ENCODE results near the gene TBX1.

TBX1 gene

GRCh38 chr22:19733755-19734154 is 26.8 kb upstream of the TBX1 start:
- Histone ChIP-seq H3K4me1 (ENCODE audit: insufficient read depth, low read length) (peaks cover 4% of the 10 kb centered on the region), H3K27me3 (ENCODE audit: control insufficient read depth in 1 of 2, insufficient read depth in 2 of 2, low read length in 2 of 2) (peaks cover 0 to 20% of the 10 kb centered on the region in 2 donors), H3K36me3 (ENCODE audit: insufficient read depth, low read length) (no peaks in the 10 kb centered on the region)

GRCh38 chr22:19734163-19734562 is 26.4 kb upstream of the TBX1 start:
- Histone ChIP-seq H3K4me1 (ENCODE audit: insufficient read depth, low read length) (peaks cover 4% of the 10 kb centered on the region), H3K27me3 (ENCODE audit: control insufficient read depth in 1 of 2, insufficient read depth in 2 of 2, low read length in 2 of 2) (peaks cover 0 to 20% of the 10 kb centered on the region in 2 donors), H3K4me3 (ENCODE audit: low read depth in 1 of 2, low read length in 2 of 2) (no peak overlapping the region), H3K36me3 (ENCODE audit: insufficient read depth, low read length) (no peaks in the 10 kb centered on the region), H3K27ac (ENCODE audit: low read depth, low read length) (no peak overlapping the region), H3K9me3 (ENCODE audit: low read length) (no peaks in the 10 kb centered on the region), H3K9ac (ENCODE audit: low read length) (no peak overlapping the region)

More at GRCh38 chr22:19733755-19734154, 26.8 kb upstream of the TBX1 start:
- H3K9me3 ChIP-seq (ENCODE audit: low read length): no peaks in the 10 kb centered on the region
- no peak overlapping the region for H3K9ac ChIP-seq (ENCODE audit: low read length)
- H3K27ac ChIP-seq (ENCODE audit: low read depth, low read length): no peak overlapping the region
- no peak overlapping the region for H3K4me3 ChIP-seq (ENCODE audit: low read depth in 1 of 2, low read length in 2 of 2)

GRCh38 chr22:19734837-19735382 is 25.7 kb upstream of the TBX1 start:
- Histone ChIP-seq H3K9ac (ENCODE audit: low read length) (no peak overlapping the region), H3K9me3 (ENCODE audit: low read length) (no peaks in the 10 kb centered on the region), H3K4me1 (ENCODE audit: insufficient read depth, low read length) (peaks cover 4% of the 10 kb centered on the region), H3K27ac (ENCODE audit: low read depth, low read length) (no peak overlapping the region), H3K27me3 (ENCODE audit: control insufficient read depth in 1 of 2, insufficient read depth in 2 of 2, low read length in 2 of 2) (peaks cover 0 to 20% of the 10 kb centered on the region in 2 donors), H3K36me3 (ENCODE audit: insufficient read depth, low read length) (no peaks in the 10 kb centered on the region), H3K4me3 (ENCODE audit: low read depth in 1 of 2, low read length in 2 of 2) (no peak overlapping the region)

GRCh38 chr22:19735665-19736510 is 24.7 kb upstream of the TBX1 start:
- H3K27me3 ChIP-seq (ENCODE audit: control insufficient read depth in 1 of 2, insufficient read depth in 2 of 2, low read length in 2 of 2): peaks cover 0 to 16% of the 10 kb centered on the region in 2 donors
- no peak overlapping the region for H3K27ac ChIP-seq (ENCODE audit: low read depth, low read length)
- no peaks in the 10 kb centered on the region for H3K36me3 ChIP-seq (ENCODE audit: insufficient read depth, low read length)
- H3K4me3 ChIP-seq (ENCODE audit: low read depth in 1 of 2, low read length in 2 of 2): no peak overlapping the region
- no peaks in the 10 kb centered on the region for H3K4me1 ChIP-seq (ENCODE audit: insufficient read depth, low read length)
- H3K9me3 ChIP-seq (ENCODE audit: low read length): no peaks in the 10 kb centered on the region
- no peak overlapping the region for H3K9ac ChIP-seq (ENCODE audit: low read length)

- H3K4me1 ChIP-seq (ENCODE audit: insufficient read depth, low read length): no peaks in the 10 kb centered on the region
- H3K4me3 ChIP-seq (ENCODE audit: low read depth in 1 of 2, low read length in 2 of 2): no peak overlapping the region
- peaks cover 0 to 10% of the 10 kb centered on the region in 2 donors for H3K27me3 ChIP-seq (ENCODE audit: control insufficient read depth in 1 of 2, insufficient read depth in 2 of 2, low read length in 2 of 2)
- H3K9ac ChIP-seq (ENCODE audit: low read length): no peak overlapping the region
- H3K9me3 ChIP-seq (ENCODE audit: low read length): no peaks in the 10 kb centered on the region
- no peaks in the 10 kb centered on the region for H3K36me3 ChIP-seq (ENCODE audit: insufficient read depth, low read length)
- no peak overlapping the region for H3K27ac ChIP-seq (ENCODE audit: low read depth, low read length)
These were observed 22.5 kb upstream of the TBX1 start for GRCh38 chr22:19737846-19738663.

GRCh38 chr22:19738664-19739447 is 21.7 kb upstream of the TBX1 start:
- peaks cover 0 to 10% of the 10 kb centered on the region in 2 donors for H3K27me3 ChIP-seq (ENCODE audit: control insufficient read depth in 1 of 2, insufficient read depth in 2 of 2, low read length in 2 of 2)
- H3K4me1 ChIP-seq (ENCODE audit: insufficient read depth, low read length): no peaks in the 10 kb centered on the region
- H3K4me3 ChIP-seq (ENCODE audit: low read depth in 1 of 2, low read length in 2 of 2): no peak overlapping the region
- no peak overlapping the region for H3K9ac ChIP-seq (ENCODE audit: low read length)
- H3K27ac ChIP-seq (ENCODE audit: low read depth, low read length): no peak overlapping the region
- no peaks in the 10 kb centered on the region for H3K9me3 ChIP-seq (ENCODE audit: low read length)
- no peaks in the 10 kb centered on the region for H3K36me3 ChIP-seq (ENCODE audit: insufficient read depth, low read length)

- H3K27me3 ChIP-seq (ENCODE audit: control insufficient read depth in 1 of 2, insufficient read depth in 2 of 2, low read length in 2 of 2): peaks cover 0 to 10% of the 10 kb centered on the region in 2 donors
- H3K4me3 ChIP-seq (ENCODE audit: low read depth in 1 of 2, low read length in 2 of 2): no peak overlapping the region
- no peaks in the 10 kb centered on the region for H3K9me3 ChIP-seq (ENCODE audit: low read length)
- H3K9ac ChIP-seq (ENCODE audit: low read length): no peak overlapping the region
- H3K36me3 ChIP-seq (ENCODE audit: insufficient read depth, low read length): no peaks in the 10 kb centered on the region
- H3K27ac ChIP-seq (ENCODE audit: low read depth, low read length): no peak overlapping the region
- no peaks in the 10 kb centered on the region for H3K4me1 ChIP-seq (ENCODE audit: insufficient read depth, low read length)
These were observed 21.1 kb upstream of the TBX1 start for GRCh38 chr22:19739448-19739895.

GRCh38 chr22:19739911-19740449 is 20.6 kb upstream of the TBX1 start:
- Histone ChIP-seq H3K4me3 (ENCODE audit: low read depth in 1 of 2, low read length in 2 of 2) (no peak overlapping the region), H3K9ac (ENCODE audit: low read length) (no peak overlapping the region), H3K4me1 (ENCODE audit: insufficient read depth, low read length) (no peaks in the 10 kb centered on the region), H3K27ac (ENCODE audit: low read depth, low read length) (no peak overlapping the region), H3K36me3 (ENCODE audit: insufficient read depth, low read length) (no peaks in the 10 kb centered on the region), H3K27me3 (ENCODE audit: control insufficient read depth in 1 of 2, insufficient read depth in 2 of 2, low read length in 2 of 2) (peaks cover 0 to 10% of the 10 kb centered on the region in 2 donors), H3K9me3 (ENCODE audit: low read length) (no peaks in the 10 kb centered on the region)

GRCh38 chr22:19740586-19740985 is 20.0 kb upstream of the TBX1 start:
- Histone ChIP-seq H3K36me3 (ENCODE audit: insufficient read depth, low read length) (no peaks in the 10 kb centered on the region), H3K27me3 (ENCODE audit: control insufficient read depth in 1 of 2, insufficient read depth in 2 of 2, low read length in 2 of 2) (peaks cover 0 to 10% of the 10 kb centered on the region in 2 donors), H3K4me1 (ENCODE audit: insufficient read depth, low read length) (no peaks in the 10 kb centered on the region), H3K9me3 (ENCODE audit: low read length) (no peaks in the 10 kb centered on the region), H3K4me3 (ENCODE audit: low read depth in 1 of 2, low read length in 2 of 2) (no peak overlapping the region), H3K27ac (ENCODE audit: low read depth, low read length) (no peak overlapping the region), H3K9ac (ENCODE audit: low read length) (no peak overlapping the region)

GRCh38 chr22:19741053-19741452 is 19.5 kb upstream of the TBX1 start:
- Histone ChIP-seq H3K4me3 (ENCODE audit: low read depth in 1 of 2, low read length in 2 of 2) (no peak overlapping the region), H3K27ac (ENCODE audit: low read depth, low read length) (no peak overlapping the region), H3K27me3 (ENCODE audit: control insufficient read depth in 1 of 2, insufficient read depth in 2 of 2, low read length in 2 of 2) (peaks cover 0 to 10% of the 10 kb centered on the region in 2 donors), H3K4me1 (ENCODE audit: insufficient read depth, low read length) (no peaks in the 10 kb centered on the region), H3K9me3 (ENCODE audit: low read length) (no peaks in the 10 kb centered on the region), H3K9ac (ENCODE audit: low read length) (no peak overlapping the region), H3K36me3 (ENCODE audit: insufficient read depth, low read length) (no peaks in the 10 kb centered on the region)

All from muscle layer of colon (tissue), 2 donors.